IPS-NIHi7 (cell line): ENCODE results near the gene S100Z.
A peak's percentile ranks its signal among the peaks of the same experiment; 100 is the strongest.
"Not testable (repeated sequence)": the region's sequence is repeated elsewhere in the genome, so short reads cannot be mapped to it uniquely, and the experiment has no call there.

Experiments
- DNase-seq: peaks from one replicate; pipeline ENCODE4 v3.0.0; 2012; ENCODE audit warnings: mixed read lengths; ENCODE audit errors: extremely low spot score

The S100Z gene

DNA sequence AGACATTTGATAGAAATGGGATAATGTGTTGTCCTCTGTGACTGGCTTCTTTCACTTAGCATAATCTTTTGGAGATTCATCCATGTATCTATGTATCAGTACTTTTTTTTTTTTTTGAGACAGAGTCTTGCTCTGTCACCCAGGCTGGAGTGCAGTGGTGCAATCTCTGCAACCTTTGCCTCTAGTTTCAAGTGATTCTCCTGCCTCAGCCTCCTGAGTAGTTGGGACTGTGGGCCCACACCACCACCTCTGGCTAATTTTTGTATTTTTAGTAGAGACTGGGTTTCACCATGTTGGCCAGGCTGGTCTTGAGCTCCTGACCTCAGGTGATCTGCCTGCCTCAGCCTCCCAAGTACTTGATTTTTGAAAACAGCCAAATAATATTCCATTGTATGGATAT lies 23.4 kb upstream of the S100Z start:
- DNase-seq, result not testable (repeated sequence)

DNA sequence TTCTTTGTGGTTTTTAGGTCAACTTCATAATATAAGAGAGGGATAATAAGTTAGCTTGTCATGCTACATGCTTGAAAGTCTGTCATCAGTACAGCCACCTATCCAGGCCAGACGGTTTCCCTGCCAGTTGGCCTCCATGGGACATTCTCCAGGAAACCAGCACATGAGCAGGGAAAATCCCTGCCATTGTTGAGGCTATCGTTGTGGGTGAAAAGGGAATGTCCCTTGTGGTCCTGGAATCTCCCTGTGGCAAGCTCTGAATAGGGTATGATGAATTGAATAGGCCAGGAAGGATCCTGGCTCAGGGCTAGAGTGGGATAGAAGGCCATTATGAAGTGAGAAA lies 18.7 kb upstream of the S100Z start:
- no peak for DNase-seq

DNA sequence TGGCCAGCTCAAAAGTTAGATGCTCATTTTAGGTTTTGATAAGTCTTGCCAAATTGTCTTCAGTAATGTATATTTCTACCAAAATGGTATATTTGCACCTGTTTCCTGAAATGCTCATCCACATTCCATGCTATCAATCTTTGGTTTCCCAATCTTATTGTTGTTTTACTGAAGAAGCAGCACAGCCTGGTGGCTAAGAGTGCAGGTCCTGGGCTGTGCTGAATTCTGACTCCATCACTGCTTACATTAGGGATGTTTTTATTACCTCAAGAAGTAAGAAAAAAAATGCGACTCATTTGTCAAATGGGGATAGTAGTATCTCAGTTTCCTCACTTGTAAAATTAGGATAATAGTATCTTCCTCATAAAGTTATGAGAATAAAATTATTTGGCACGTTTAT lies 13.6 kb upstream of the S100Z start:
- DNase-seq, result no peak

DNA sequence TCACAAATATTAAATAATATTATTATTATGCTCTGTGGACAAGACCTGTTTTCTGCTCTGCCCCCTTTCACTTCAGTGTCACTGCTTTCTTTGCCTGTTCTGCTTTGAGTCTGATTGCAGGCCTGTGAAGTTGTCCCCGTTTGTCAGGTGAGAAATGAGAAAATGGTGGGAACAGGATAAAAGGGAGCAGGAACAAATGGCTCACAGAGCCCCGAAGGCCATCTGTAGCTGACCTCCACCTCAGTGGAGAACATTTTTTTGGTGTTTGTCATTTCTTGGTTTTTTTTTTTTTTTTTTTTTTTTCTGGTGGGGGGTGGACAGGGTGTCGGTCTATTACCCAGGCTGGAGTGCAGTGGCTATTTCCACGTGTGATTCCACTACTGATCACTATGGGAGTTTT lies 13.2 kb upstream of the S100Z start:
- DNase-seq, result no peak

DNA sequence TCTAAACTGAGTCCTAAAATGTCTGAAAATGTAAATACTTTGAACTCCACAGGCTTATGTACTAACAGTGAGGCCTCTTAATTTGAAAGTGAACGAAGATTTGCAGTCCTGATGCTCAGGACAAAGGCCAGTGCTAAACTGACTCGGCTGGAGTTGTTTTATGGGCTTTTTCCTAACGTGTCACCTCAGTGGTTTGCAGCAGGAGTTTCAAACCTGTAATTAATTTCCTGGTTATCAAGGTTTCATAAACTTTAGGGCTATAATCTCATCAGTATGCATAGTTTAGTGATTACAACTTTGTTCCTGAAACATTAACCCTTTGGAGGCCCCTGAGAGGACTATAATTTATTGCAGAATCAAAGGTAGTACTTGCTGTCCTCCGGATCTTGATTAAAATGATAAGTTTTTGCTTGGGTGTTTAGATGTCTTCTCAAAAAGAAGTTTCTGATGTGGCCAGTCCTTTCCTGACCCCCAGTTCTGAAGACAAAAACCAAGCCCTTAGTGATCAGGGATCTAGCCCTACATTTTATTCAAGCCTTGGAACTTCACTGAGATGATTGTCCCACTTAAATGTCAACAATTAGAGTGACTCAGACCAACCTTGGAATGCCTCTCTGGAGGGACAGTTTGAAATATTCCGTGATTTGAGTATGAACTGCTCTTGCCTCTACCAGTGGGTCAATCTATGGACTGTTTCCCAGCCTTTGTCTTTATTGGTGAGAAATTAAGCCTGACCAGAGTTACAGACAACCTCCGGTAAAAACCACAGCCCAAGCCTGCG lies 11.1 kb upstream of the S100Z start:
- no peak for DNase-seq

DNA sequence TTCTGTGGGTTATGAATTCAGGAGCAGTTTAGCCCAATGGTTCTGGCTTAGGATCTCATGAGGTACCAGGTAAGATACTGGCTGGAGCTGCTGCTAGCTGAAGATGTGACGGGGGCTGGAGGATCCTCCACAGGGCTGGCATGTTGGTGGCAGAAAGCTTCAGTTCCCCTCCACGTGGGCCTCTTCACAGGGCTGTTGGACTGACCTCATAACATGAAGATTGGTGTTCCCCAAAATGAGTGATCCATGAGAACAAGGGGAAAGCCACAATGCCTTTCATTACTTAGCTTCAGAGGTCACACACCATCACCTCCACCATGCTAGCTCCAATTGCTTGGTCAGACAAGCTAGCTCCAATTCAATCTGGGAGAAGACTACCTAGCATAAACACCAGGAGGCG lies 8.5 kb upstream of the S100Z start:
- DNase-seq, result no peak

DNA sequence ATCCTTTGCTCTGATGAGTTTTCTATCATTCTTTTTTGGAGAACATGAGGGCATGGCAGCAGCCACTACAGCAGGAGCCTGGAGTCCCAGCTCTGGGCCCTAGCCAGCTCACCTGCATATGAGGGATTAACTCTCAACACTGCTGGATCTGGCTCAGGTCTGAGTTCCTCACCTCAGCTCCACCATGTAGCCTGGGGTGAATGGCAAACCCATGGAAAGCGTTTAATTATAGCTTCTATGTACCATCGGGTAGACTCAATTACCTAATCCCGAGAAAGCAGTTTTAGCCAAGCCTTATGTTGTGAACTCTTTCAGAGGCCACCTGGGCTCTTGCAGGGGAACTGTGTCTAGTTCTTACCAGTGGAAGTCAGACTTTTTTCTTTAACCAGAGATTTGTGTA lies 3.9 kb upstream of the S100Z start:
- DNase-seq, result no peak

DNA sequence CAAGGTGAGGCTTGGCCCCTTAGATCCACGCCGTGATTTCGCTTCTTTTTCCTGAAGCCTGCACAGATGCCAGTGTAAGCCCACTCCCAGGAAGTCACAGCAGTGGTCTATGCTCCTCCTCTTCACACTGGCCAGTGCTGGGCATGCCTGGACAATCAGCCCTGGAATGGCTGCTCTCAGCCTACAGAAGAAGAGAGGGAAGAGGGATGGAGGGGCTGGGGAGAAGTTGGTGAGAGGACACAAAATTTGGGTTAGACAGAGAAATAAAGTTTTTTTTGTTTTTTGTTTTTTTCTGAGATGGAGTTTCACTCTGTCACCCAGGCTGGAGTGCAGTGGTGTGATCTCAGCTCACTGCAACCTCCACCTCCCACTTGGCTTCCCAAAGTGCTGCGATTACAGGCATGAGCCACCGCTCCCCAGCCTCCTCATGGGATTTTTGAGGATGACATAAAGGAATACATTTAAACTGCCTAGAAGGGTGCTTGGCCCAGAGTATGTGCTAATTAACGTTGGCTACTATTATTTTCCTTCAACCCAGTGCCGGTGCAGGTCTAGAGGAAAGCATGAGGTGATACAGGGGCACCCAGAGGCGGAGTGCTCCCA lies 830 bp downstream of the S100Z start:
- no peak for DNase-seq

DNA sequence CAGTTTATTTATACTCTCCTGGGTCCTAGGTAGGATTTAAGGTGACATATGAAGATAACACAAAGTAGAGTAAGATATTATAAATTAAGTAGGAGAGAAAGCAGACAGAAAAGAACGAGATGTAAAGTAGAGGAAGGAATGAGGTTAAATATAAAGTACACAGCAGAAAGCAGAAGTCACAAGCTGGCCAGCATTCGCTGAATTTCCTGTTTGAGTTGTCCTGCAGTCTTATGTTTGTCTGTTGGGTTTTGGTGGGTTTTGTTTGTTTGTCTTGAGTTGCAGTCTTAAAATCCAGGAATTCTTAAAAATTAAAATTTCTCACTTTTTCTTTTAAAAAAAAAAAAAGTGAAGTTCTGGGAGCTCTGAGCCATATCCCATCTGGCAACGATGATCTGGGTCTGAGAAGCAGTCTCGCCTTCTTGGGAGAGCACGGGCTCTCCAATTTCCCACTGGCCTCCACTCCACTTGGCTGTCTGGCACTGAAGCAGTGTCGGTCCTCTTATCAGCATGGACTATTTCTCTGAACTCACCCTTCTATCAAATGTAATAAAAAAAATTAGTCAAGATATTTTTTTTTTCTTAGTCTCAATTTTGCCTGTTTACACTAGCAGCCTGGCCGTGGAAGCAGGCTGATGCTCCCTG lies 2.0 kb downstream of the S100Z start:
- no peak for DNase-seq

DNA sequence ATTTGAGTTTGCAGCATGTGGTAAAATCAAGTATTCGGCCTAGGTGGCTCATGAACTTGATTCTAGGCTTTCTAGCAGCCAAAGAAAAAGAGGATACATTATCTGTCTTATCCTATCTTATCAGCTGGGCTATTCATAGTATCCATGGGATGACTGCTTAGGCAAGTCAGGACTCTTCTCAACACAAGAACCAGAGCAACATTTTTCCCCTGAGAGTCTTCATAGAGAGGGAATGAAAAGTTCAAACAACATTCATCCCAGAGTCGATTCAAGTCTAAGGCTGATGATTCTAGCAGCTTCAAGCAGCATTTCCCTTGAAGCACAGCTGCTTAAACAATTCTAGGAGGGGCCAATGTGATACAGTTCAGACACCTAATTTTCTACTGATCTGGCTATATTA lies 3.0 kb downstream of the S100Z start:
- DNase-seq, result no peak

DNA sequence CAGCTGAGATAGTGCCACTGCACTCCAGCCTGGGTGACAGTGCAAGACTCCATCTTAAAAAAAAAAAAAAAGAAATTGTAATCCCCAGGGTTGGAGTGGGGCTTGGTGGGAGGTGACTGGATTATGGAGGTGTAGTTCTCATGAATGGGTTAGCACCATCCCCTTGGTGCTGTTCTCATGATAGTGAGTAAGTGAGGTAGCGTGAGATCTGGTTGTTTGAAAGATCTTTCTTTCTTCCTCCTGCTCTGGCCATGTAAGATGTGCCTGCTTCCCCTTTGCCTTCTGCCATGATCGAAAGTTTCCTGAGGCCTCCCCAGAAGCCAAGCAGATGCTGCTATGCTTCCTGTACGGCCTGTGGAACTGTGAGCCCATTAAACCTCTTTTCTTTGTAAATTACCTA lies 3.9 kb downstream of the S100Z start:
- not testable (repeated sequence) for DNase-seq

DNA sequence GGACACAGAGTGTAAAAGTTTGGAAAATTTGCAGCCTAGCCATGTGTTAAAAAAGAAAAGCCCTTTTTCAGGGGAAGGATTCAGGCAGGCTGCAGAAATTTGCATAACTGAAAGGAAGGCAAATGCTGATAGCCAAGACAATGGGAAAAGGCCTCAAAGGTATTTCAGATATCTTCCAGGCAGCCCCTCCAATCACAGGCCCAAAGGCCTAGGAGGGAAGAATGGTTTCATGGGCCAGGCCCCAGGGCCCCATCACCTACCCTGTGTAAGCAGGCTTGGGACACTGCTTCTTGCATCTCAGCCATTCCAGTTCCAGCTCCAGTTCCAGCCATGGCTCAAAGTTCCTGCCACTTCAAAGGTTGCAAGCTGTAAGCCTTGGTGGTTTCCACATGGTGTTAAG lies 4.8 kb downstream of the S100Z start:
- DNase-seq, result no peak

DNA sequence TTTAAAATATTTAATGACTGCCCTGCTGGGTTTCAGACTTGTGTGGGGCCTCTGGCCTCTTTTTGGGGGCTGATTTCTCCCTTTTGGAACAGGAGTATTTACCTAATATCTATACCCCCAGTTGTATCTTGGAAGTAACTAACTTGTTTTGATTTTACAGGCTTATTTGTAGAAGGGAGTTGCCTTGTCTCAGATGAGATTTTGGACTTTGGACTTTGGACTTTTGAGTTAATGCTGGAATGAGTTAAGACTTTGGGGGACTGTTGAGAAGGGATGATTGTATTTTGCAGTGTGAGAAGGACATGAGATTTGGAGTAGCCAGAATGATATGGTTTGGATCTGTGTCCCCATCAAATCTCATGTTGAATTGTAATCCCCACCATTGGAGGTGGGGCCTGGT lies 5.7 kb downstream of the S100Z start:
- DNase-seq, result not testable (repeated sequence)

DNA sequence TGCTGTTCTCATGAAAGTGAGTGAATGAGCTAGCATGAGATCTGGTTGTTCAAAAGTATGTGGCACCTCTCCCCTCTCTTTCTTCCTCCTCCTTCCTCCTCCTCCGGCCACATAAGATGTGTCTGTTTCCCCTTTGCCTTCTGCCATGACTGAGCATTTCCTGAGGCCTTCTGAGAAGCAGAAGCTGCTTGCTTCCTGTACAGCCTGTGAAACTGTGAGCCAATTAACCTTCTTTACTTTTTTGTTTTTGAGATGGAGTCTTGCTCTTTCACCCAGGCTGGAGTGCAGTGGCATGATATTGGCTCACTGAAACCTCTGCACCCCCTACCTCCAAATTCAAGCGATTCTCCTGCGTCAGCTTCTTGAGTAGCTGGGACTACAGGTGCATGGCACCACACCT lies 6.1 kb downstream of the S100Z start:
- no peak for DNase-seq

DNA sequence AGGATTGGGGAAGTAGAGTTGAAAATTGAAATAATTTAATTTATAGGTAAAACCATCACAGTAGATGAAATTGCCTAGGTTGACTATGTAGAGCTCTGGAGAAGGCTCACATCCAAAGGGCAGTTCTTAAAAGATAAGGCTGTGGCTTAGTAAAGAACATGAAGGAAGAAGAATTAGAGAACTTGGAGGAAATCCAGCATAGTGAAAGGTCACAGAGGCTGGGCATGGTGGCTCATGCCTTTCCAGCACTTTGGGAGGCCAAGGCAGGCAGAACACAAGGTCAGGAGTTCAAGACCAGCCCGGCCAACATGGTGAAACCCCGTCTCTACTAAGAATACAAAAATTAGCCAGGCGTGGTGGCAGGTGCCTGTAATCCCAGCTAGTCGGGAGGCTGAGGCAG lies 7.0 kb downstream of the S100Z start:
- not testable (repeated sequence) for DNase-seq

DNA sequence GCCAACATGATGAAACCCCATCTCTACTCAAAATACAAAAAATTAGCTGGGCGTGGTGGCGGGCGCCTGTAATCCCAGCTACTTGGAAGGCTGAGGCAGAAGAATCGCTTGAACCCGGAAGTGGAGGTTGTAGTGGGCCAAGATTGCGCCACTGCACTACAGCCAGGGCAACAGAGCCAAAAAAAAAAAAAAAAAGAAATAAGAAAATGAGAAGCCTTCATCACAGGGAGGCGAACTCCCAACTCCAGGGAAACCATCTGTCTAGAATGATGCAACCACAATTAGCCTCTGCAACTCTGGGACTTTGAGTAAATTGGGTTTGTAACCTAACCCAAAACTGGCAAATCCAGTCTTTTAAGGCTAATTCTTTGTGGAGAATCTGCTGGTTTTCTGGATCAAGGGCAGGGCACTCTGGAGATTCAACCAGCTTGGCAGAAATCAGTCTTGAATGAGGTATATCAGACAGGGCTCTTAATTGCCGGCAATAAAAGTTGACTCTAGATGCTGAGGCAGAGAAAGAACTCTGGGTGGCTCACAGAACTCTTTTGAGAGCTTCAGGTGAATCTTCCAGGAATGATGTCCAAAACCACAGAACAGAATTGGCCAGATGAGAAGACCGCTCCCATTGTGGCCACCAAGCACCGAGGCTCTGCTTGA lies 9.9 kb downstream of the S100Z start:
- no peak for DNase-seq

DNA sequence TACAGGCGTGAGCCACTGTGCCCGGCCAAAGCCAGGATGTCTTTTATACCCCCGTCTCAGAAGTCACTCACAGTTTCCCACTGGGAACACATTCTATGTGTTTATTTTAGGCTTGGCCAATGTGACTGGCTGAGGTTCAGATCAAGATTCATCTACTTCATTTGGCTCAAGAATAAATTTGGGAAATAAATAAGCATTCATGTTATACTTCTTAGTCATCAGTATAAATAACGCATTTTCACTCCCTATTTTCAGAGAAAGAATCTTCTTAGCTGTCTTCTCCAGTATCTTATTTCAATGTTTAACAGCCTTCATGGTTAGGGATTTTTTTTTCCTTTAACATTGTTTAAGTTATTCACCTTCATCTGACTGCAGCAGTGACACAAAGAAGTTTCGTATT lies 11.8 kb downstream of the S100Z start:
- DNase-seq, result no peak

DNA sequence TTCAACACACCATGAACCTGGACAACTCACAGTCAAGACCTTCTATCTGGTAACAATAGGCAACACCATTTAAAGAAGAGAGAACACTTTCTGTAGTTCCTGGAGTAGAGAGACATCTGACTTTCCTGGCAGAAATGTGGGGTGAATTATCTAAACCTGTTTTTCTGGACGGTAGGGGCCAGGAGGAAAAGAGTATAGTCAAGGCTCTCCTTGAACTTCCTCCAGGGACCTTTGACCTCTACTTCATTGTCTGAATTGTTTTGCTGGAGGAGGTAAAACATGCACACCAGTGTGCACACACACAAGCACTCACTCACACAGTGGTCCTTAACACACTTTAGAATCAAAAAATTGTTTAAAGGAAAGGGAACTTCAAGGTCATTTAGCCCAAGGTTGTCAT lies 13.2 kb downstream of the S100Z start:
- no peak for DNase-seq

DNA sequence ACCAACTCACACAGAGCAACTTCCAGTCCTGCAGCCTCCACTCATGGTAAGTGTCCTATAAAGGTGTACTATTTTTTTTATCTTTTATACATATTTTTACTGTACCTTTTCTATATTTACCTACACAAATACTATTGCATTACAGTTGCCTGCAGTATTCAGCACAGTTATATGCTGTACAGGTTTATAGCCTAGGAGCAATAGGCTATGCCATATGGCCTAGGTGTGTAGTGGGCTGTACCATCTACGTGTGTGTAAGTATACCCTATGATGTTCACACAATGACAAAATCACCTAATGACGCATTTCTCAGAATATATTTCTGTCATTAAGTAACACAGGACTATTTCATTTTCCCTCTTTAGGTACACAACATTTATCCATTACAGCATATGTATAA lies 16.7 kb downstream of the S100Z start:
- DNase-seq, result no peak

DNA sequence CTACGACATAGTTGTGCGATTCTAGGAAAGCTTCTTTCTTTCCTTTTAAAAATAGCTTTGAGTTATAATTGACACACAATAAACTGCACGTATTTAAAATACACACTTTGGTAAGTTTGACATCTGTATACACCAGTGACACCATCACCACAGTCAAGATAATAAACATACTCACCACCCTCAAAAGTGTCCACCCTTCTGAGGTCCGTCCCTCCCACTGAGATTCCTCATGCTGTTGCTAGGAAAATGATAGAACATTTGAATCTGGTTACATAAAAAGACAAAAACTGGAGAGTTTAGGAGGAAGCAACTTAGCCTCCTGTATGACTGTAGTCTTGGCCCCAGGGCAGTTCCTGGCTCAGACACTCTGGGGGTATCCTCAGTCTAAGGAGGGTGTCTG lies 17.2 kb downstream of the S100Z start:
- no peak for DNase-seq

DNA sequence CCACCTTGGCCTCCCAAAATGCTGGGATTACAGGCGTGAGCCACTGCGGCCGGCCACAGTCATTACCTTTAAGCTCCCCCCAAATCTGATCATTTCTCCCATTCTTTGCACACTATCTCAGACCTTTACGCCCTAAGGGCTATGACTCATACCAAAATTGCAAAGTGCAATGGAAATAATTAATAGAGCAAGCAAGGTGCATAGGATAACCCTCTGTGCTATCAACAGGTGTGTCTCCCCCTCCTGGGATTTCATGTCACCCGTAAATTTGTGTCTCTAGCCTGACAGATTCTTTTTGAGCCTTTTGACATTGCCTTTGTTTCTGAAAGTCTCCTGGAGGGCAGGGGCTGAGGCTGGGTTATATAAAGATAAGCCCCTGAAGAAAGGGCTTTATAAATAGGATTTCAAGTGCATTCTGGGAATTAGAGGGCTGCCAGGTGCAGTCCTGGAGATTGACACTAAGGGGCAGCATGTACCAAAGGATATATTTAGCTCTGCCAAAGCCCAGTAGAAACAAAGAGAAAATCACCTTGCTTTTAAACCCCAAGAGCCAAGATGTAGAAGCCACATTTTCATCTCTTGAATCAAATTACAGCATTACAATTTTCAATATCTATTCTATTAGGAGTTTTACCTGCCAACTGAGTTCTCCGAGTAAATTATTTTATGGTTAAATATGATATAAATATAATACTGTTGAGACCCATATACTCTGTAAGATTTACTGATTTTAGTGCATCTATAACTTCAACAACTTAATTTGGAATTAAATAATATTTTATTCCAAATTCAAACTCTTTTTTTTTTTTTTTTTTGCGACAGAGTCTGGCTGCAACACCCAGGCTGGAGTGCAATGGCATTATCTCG lies 18.2 kb downstream of the S100Z start:
- DNase-seq, result peak; percentile 73

DNA sequence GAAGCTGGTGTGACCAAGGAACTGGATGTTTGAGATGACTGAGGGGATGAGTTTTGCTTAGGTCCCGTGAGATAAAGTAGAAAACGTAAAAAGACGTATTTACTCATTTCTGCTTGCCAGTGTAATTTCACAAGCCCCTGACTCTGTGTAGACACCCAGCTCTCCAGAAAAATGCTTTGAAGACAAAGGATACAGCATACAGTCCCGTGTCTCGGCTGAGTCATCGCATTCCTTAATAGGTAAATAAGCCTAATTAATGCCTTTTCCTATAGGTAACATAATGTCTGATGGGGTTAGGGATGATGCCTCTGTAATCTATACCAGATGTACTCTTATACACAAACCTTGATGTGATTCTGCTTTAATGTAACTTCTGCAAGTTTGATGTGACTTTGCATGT lies 20.2 kb downstream of the S100Z start:
- no peak for DNase-seq
